Muscle layer of duodenum (tissue), 2 donors: ENCODE measurements around the gene OTOF.

ENCODE experiments used
- H3K27ac ChIP-seq: one replicate; pipeline ENCODE4 v1.7.0; 2013; ENCODE audit warnings: mild to moderate bottlenecking, low read length
- H3K27me3 ChIP-seq: one replicate; pipeline ENCODE4 v1.7.0; 2013; ENCODE audit warnings: low read depth, mild to moderate bottlenecking, control low read depth, low read length
- H3K36me3 ChIP-seq, 2 donors: one replicate each; pipeline ENCODE4 v1.7.0; 2013; ENCODE audit warnings: low read length in 2 of 2, control low read depth in 1 of 2, mild to moderate bottlenecking in 1 of 2; ENCODE audit not compliant: insufficient read depth in 2 of 2, control insufficient read depth in 1 of 2
- H3K4me1 ChIP-seq, 2 donors: one replicate each; pipeline ENCODE4 v1.7.0; 2013; ENCODE audit warnings: low read length in 2 of 2, mild to moderate bottlenecking in 2 of 2, control low read depth in 1 of 2, moderate library complexity in 1 of 2; ENCODE audit not compliant: insufficient read depth in 2 of 2, control insufficient read depth in 1 of 2
- H3K4me3 ChIP-seq, 2 donors: one replicate each; pipeline ENCODE4 v1.7.0; 2013; ENCODE audit warnings: low read length in 2 of 2, low read depth in 1 of 2, mild to moderate bottlenecking in 1 of 2
- H3K9me3 ChIP-seq, 2 donors: one replicate each; pipeline ENCODE4 v1.7.0; 2013; ENCODE audit warnings: low read length in 2 of 2, control low read depth in 1 of 2, mild to moderate bottlenecking in 1 of 2; ENCODE audit not compliant: control insufficient read depth in 1 of 2
- donor health status: healthy.

Gene OTOF

DNA sequence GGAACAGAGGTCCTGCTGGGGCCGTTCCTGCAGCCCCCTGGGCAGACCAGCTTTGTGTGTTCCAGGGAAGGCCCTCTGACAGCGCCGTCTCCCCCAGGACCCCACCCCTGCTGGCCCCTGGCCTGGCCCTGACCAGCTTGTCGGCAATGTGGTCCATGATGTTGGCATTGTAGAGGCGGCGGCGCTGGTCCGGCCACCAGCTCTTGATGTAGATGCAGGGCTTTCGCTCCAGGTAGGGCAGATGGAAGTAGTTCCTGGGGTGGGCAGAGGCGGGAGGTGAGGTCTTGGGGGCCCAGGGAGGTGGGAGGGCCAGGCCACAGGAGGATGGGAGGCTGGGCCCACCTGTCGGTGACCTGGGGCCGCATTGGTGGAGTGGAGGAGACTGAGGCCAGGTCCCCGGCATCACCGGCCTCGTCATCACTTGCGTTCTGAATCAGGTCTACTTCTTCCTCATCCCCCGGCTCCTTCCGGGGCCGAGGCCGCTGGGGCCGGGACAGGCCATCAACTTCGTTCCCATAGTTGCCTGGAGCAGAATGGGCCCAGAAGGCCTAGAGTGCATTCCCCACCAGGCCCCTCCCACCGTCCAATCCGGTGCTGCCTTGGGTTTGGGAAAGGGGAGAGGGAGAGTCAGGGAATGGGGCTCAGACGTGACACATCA lies 1.3 kb upstream of the OTOF start:
- H3K36me3 ChIP-seq, result no peaks in the 10 kb centered on the region
- H3K4me3 ChIP-seq, result no peak overlapping the region

DNA sequence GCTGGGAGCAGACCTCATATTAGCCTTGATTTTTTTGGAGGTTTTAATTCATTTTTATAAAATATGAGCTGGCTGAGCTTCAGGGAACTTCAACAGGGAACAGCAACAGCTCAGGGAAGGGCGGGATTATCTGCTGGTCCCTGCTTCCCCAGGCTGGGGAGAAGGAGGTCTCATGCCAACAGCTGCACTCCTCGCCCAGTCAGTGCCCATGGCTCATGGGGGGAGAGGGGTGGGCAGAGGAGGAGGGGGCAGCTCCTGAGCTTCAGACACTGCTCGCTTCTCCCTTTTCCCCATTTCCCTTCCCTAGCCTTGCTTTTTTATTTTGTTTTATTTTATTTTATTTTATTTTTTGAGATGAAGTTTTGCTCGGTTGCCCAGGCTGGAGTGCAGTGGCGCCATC lies 442 bp upstream of the OTOF start:
- H3K4me1 ChIP-seq, result no peaks in the 10 kb centered on the region
- no peak overlapping the region for H3K27ac ChIP-seq
- no peaks in the 10 kb centered on the region for H3K36me3 ChIP-seq
- no peaks in the 10 kb centered on the region for H3K9me3 ChIP-seq
- no peak overlapping the region for H3K4me3 ChIP-seq
- H3K27me3 ChIP-seq, result no peaks in the 10 kb centered on the region

More for the DNA sequence above, 1.3 kb upstream of the OTOF start:
- H3K4me1 ChIP-seq, result no peaks in the 10 kb centered on the region
- no peaks in the 10 kb centered on the region for H3K9me3 ChIP-seq
- H3K27me3 ChIP-seq, result no peaks in the 10 kb centered on the region
- H3K27ac ChIP-seq, result no peak overlapping the region

DNA sequence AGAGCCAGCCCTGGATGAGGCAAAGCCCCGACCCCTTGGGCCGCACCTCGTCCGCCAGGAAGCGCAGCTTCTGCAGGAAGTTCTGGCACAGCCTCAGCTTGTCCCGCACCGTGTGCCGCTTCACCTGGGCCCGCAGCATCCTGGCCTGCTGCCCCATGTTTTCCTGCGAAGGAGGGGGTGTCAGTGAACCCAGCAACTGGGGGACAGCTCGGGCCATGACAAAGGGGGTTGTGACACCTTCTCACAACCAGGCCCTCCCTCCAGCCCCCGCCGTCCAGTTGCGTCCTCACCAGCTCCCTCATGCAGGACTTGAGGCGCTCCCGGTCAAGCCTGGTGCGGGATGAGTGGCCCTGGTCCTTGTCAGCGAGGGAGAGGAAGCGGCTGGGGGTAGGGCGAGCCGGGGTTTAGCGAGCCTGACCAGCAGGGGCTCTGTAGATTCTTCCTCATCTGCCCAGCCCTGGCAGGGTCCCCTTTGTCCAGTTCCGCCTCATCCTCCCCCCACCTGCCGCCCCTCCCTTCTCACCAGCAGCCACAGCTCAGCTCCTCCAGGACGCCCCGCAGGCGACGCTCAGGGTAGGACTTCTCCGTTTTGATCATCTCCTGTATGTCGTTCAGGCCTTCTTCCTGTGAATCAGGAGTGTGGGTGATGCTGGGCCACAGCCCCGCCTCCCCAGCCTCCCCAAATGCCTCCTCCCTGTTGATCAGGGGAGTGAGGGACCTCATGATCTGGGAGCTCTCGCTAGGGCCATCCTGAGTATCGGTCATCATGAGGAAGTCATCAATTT lies 606 bp downstream of the OTOF start:
- Histone ChIP-seq H3K27ac (no peak overlapping the region), H3K4me1 (no peaks in the 10 kb centered on the region), H3K9me3 (no peaks in the 10 kb centered on the region), H3K4me3 (no peak overlapping the region), H3K36me3 (no peaks in the 10 kb centered on the region), H3K27me3 (no peaks in the 10 kb centered on the region)

DNA sequence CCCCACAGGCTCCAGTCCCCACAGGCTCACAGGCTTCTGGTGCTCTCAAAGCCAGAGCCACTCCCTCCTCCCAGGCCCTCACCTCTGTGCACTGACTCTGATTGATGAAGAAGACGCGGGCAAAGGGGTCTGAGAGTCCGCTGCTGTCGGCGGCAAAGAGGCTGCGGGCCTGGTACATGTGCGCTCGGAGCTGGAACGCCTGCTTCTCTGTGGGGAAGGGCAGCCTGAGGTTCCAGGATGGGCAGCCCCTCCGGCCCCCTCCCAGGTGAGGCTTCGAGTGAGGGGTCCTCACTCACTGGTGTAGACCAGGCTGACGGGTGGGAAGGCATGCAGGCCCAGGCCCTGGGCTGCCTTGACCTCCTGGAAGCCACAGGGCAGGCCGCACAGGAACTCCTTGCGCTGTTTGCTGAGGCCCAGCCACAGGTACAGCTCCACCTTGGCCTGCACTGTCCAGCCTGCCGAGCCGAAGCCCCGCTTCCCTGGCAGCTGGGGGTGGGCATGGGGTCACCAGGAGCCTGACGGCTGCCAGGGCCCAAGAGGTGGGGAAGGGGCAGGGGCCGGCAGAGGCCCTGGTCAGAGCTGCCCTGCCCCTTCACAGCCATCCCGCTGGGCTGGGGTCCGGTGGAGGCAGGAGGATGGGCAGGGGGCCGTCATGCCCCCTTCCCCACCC lies 2.0 kb downstream of the OTOF start:
- H3K4me3 ChIP-seq, result no peak overlapping the region
- no peaks in the 10 kb centered on the region for H3K4me1 ChIP-seq
- no peaks in the 10 kb centered on the region for H3K27me3 ChIP-seq
- H3K27ac ChIP-seq, result no peak overlapping the region
- H3K36me3 ChIP-seq, result no peaks in the 10 kb centered on the region
- no peaks in the 10 kb centered on the region for H3K9me3 ChIP-seq

DNA sequence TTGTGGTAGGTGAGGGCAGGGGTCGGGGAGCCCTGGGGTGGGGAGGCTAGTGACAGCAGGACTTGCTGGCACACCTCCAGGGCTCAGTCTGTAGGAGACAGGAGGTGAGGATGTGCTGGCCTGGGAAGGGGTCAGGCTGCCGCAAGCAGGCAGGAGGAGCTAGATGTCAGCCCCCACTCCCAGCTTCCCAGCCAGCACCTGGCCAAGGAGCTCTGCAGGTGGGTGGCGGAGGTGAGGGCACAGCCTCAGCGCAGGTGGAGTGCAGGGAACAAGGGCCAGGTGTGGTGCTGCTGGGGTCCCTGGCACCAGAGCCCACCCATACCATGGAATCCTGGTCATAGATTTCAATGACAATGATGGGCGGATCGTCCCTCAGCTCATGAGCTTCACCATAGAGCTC lies 2.9 kb downstream of the OTOF start:
- Histone ChIP-seq H3K27me3 (no peaks in the 10 kb centered on the region), H3K9me3 (no peaks in the 10 kb centered on the region), H3K27ac (no peak overlapping the region), H3K36me3 (no peaks in the 10 kb centered on the region), H3K4me3 (no peak overlapping the region), H3K4me1 (no peaks in the 10 kb centered on the region)

DNA sequence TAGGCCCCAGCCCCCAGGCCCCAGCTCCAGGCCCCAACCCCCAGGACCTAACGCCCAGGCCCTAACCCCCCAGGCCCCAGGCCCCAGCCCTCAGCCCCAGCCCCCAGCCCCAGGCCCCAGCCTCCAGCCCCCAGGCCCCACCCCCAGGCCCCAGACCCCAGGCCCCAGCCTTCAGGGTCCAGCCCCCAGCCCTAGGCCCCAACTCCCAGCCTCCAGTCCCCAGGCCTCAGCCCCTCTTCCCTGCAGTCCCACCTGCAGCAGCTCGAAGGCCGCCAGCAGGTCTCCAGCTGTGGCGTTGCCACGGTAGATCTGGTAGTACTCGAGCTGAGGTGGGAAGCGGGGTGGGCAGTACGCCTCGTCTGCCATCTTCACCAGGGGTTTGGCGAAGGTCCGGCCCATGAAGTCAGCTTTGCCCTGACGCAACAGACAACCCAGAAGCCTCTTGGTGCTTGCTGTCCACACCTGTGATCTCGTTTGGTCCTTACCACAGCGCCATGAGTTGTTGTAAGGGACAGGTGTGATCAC lies 3.6 kb downstream of the OTOF start:
- H3K27ac ChIP-seq, result no peak overlapping the region
- H3K4me1 ChIP-seq, result no peaks in the 10 kb centered on the region

DNA sequence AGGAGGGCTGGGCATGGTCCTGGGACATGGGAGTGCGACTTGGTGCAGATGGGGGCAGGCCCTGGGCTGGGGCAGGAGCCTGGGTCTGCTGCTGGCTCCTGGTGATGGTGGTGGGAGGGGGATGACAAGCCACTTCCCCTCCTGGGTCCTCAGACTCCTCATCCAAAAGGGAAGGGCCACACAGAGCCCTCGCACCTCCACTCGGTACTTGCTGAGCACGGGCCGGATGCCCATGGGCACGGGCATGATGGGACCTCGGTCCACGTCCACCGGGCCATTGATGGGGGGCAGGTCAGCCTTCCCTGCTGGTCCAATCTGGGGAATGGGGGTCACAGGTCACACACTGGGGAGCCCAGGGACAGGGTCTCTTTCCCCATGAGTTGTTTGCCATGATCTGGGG lies 4.1 kb downstream of the OTOF start:
- Histone ChIP-seq H3K4me3 (no peak overlapping the region), H3K9me3 (peaks cover 0 to 7% of the 10 kb centered on the region in 2 donors), H3K4me1 (no peaks in the 10 kb centered on the region), H3K27me3 (no peaks in the 10 kb centered on the region), H3K27ac (no peak overlapping the region), H3K36me3 (no peaks in the 10 kb centered on the region)

More for the DNA sequence above, 3.6 kb downstream of the OTOF start:
- Histone ChIP-seq H3K36me3 (no peaks in the 10 kb centered on the region), H3K4me3 (no peak overlapping the region), H3K27me3 (no peaks in the 10 kb centered on the region), H3K9me3 (peaks cover 0 to 5% of the 10 kb centered on the region in 2 donors)

DNA sequence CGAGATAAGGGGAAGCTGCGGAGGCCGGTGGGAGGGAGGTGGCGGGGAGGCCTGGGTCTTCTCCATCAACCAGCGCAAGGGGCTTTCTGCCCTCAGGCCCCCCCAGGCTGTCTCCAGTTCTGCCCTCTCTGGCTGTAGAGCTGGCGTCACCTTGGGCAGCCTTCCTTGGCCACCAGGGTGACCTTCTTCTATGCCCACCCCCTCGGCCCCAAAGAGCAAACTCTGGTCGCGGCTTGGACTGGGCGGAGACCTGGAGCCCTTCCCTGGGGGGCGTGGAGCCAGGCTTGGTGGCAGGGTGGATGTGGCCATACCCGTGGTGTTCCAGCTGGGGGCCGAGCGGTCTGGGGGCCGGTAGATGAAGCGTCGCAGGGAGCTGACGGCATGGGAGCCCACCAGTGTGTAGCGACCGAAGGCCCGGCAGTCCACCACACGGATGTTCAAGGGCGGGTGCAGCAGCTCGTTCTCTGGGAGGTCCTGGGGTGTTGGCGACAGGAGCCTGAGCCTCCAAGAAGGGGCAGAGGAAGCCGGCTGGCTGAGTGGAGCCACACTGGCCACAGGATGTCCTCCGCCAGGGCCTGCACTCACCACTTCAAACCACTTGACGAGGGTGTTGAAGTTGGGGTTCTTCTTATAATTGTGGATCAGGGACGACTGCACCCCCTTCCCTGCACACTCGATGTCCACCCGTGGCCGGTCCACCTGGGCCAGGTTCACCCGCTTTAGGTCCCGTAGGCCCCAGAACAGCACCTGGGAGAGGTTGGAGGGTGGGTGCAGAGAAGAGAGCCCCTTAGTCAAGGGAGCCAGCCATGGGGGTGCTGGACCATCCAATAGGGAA lies 4.9 kb downstream of the OTOF start:
- no peak overlapping the region for H3K27ac ChIP-seq
- no peaks in the 10 kb centered on the region for H3K27me3 ChIP-seq
- peaks cover 0 to 7% of the 10 kb centered on the region in 2 donors for H3K9me3 ChIP-seq
- no peaks in the 10 kb centered on the region for H3K4me1 ChIP-seq
- H3K36me3 ChIP-seq, result no peaks in the 10 kb centered on the region
- H3K4me3 ChIP-seq, result no peak overlapping the region

DNA sequence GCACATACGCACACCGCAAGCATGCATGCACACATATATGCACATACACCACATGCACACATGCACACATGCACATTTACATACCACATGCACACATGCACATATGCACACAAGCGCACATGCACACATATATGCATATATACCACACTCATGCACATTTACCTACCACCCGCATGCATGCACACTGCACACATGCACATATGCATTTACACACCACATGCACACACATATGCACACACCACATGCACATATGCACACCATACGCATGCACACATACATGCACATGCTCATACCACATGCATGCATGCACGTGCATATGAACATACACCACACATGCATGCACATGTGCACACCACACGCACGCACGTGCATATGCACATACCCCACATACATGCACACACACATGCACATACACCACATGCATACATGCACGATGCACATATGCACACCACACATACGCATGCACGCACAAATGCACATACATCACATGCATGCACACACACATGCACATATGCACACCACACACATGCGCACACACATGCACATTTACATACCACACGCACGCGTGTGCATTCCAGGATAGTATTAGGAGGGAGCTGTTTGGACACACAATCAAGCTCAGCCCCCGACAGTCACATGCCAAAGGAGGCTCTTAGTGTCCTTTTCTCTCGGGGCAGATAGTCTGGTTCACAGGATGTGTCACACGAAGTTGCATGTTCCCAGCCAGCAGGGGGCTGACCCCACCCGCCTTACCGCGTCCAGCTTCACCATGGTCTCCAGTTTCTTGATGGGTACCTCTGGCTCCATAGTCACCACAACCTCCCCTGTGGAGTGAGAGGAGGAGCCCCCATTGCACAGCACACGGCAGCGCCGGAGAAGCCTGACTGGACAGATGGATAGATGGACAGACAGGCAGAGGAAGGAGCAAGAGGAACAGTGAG lies 5.9 kb downstream of the OTOF start:
- no peak overlapping the region for H3K27ac ChIP-seq
- no peaks in the 10 kb centered on the region for H3K36me3 ChIP-seq
- H3K4me1 ChIP-seq, result no peaks in the 10 kb centered on the region
- H3K9me3 ChIP-seq, result peaks cover 0 to 7% of the 10 kb centered on the region in 2 donors
- no peaks in the 10 kb centered on the region for H3K27me3 ChIP-seq
- H3K4me3 ChIP-seq, result no peak overlapping the region

DNA sequence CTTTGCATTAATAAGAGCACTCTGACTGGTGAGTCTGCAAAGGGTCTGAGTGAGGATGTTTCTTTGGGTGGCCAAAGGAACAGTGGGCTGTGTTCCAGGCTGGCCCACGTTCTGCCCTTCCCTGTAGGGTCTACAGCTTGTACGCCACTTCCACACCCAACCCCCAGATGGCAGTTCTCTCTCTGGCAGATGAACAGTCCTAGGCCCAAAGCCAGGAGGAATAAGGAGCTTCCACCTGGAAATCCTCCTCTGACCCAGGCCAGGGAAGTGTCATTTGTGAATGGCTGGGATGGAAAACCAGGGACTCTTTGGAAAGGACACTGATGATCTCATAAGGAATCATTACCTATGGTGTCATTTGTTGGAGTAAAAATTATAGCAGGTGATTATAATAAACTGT lies 6.6 kb downstream of the OTOF start:
- H3K36me3 ChIP-seq, result no peaks in the 10 kb centered on the region
- H3K27ac ChIP-seq, result no peak overlapping the region
- H3K9me3 ChIP-seq, result peaks cover 0 to 7% of the 10 kb centered on the region in 2 donors
- no peaks in the 10 kb centered on the region for H3K27me3 ChIP-seq
- no peaks in the 10 kb centered on the region for H3K4me1 ChIP-seq
- H3K4me3 ChIP-seq, result no peak overlapping the region
